GM13976 (cell line): ENCODE measurements around the gene TBXA2R.

Source experiments
- DNase-seq: peaks from one replicate; pipeline ENCODE4 v3.0.0; 2012; ENCODE audit warnings: low spot score
- CTCF ChIP-seq: IDR thresholded peaks from 2 replicates; pipeline ENCODE4 v1.5.1; 2012; ENCODE audit warnings: borderline replicate concordance, mild to moderate bottlenecking; ENCODE audit not compliant: insufficient read depth; ENCODE audit errors: extremely low read depth, missing control alignments, control extremely low read depth
- in situ Hi-C: fragments of 300-500 bp; cut with MboI; formaldehyde crosslinking; loops from one replicate; pipeline ENCODE4 v1.12.0; 2022; ENCODE audit warnings: low sequenced_read_pairs, mixed read lengths, inconsistent platforms; ENCODE audit not compliant: unreplicated experiment

Gene TBXA2R

GRCh38 chr19:3613818-3614661, 7.4 kb upstream of the TBXA2R start:
- TF ChIP-seq CTCF = no peak
- in situ Hi-C loops = no loop called here
- no peak for DNase-seq

GRCh38 chr19:3612901-3613741, 6.4 kb upstream of the TBXA2R start:
- in situ Hi-C loops = no loop called here
- TF ChIP-seq CTCF = no peak

GRCh38 chr19:3612330-3612729, 5.7 kb upstream of the TBXA2R start:
- in situ Hi-C loops = no loop called here
- no peak for TF ChIP-seq CTCF
- no peak for DNase-seq

More at GRCh38 chr19:3612901-3613741, 6.4 kb upstream of the TBXA2R start:
- no peak for DNase-seq

- no peak for DNase-seq
- TF ChIP-seq CTCF = no peak
- in situ Hi-C loops = no loop called here
Measured at GRCh38 chr19:3611841-3612240, 5.2 kb upstream of the TBXA2R start.

- no peak for DNase-seq
- no peak for TF ChIP-seq CTCF
- in situ Hi-C loops = no loop called here
Measured at GRCh38 chr19:3610745-3611717, 4.4 kb upstream of the TBXA2R start.
